ENCODE data around the gene ELANE. TPM values are rescaled to one million over a fixed set of nuclear protein-coding genes. Genes with fewer than 3 reads are reported as not detected.

ELANE gene
- total RNA-seq, 2 donors from 2014 or later = 0.41 TPM; not detected in 1

DNA sequence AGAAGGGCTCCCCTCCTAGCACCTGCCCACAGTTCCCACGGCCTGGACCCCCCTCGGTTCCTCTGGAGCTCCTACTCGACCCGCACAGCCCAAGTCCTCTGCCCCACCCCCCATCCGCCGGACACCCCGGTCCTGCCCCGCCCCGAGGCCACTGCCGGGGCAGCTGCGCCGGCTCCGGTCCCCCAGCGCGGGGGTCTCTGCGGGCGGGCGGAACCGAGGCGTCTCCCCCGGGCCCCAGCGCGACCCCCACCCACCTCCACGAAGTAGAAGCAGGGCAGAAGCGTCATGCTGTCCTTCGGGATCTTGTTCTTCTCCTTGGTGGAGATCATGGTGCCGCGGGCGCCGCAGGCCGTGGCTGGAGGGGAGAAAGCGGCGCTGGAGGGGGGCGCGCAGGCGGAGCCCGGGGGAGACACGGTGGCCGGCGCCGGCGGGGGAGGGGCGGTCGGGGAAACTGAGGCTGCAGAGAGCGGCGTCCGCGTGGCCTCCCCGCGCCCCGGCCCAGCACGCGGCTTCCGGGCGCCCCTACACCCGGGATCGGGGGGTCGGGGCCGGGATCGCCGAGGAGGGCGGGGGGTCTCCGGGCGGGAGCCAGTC lies 30.8 kb upstream of the ELANE start:
- TF ChIP-seq, protein P1, sequence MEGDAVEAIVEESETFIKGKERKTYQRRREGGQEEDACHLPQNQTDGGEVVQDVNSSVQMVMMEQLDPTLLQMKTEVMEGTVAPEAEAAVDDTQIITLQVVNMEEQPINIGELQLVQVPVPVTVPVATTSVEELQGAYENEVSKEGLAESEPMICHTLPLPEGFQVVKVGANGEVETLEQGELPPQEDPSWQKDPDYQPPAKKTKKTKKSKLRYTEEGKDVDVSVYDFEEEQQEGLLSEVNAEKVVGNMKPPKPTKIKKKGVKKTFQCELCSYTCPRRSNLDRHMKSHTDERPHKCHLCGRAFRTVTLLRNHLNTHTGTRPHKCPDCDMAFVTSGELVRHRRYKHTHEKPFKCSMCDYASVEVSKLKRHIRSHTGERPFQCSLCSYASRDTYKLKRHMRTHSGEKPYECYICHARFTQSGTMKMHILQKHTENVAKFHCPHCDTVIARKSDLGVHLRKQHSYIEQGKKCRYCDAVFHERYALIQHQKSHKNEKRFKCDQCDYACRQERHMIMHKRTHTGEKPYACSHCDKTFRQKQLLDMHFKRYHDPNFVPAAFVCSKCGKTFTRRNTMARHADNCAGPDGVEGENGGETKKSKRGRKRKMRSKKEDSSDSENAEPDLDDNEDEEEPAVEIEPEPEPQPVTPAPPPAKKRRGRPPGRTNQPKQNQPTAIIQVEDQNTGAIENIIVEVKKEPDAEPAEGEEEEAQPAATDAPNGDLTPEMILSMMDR (IDR thresholded peaks at IDR 0.05) = no peak
- H3K36me3 ChIP-seq = no peaks in the 10 kb centered on the region
- DNase-seq (ENCODE audit: low spot score) (no peak), ATAC-seq (ENCODE audit: insufficient number of reproducible peaks, low FRiP score, low read depth) (no peak)
- peaks cover 6 to 8% of the 10 kb centered on the region in 2 donors for H3K4me1 ChIP-seq (ENCODE audit: control insufficient read depth in 1 of 2, low read depth in 2 of 2)
- peak overlapping the region; percentile 53 for H3K4me3 ChIP-seq
- peaks cover 12% of the 10 kb centered on the region for H3K27me3 ChIP-seq (replicated peaks; ENCODE audit: insufficient read depth)
- no peaks in the 10 kb centered on the region for H3K9me3 ChIP-seq
- no peak overlapping the region for H3K27ac ChIP-seq

DNA sequence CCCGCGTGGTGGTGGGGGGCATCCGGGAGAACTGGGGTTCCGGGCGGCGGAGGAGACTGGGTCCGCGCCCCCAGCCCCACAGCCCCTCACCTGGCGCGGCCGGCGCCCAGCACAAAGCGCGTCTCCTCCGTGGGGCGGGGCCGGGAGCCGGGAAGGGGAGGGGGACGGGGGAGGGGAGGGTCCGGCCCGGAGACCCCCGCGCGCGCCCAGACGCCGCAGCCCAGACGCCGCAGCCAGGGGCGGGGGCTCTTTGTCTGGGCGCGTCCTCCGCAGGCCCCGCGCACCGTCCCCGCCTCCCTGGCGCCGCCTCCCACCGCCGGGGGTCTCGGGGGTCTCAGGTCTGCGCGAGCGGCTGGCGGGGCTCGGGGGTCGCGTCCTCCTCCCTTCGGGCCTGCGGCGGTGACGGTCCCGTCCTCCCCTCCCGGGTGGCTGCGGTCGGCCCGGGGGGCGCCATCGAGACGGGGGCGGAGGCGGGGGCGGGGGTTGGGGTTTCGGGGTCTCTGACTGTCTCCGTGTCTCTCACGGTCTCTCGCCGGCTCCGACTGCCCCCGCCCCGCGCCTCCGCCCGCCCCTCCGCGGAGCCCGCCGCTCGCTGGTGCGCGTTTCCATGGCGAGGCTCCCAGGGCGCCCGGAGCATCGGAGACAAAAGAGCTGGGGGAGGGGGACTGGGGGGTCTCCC lies 30.1 kb upstream of the ELANE start, which contains the start of gene PLPPR3:
PLPPR3 (minus strand) TSS at position 131 of the 679 bp plus-strand sequence. CDS start 396 bp downstream, outside the sequence.
- Histone ChIP-seq H3K36me3 (no peaks in the 10 kb centered on the region), H3K4me3 (peak within 1 kb of the TSS; percentile 53), H3K4me1 (ENCODE audit: control insufficient read depth in 1 of 2, low read depth in 2 of 2) (peaks cover 6 to 8% of the 10 kb centered on the region in 2 donors), H3K27ac (no peak within 1 kb of the TSS), H3K27me3 (replicated peaks; ENCODE audit: insufficient read depth) (peaks cover 12% of the 10 kb centered on the region), H3K9me3 (no peaks in the 10 kb centered on the region)
- no peak for DNase-seq (ENCODE audit: low spot score)
- TF ChIP-seq, protein P1 (IDR thresholded peaks at IDR 0.05) = no peak
- no peak for ATAC-seq (ENCODE audit: insufficient number of reproducible peaks, low FRiP score, low read depth)

DNA sequence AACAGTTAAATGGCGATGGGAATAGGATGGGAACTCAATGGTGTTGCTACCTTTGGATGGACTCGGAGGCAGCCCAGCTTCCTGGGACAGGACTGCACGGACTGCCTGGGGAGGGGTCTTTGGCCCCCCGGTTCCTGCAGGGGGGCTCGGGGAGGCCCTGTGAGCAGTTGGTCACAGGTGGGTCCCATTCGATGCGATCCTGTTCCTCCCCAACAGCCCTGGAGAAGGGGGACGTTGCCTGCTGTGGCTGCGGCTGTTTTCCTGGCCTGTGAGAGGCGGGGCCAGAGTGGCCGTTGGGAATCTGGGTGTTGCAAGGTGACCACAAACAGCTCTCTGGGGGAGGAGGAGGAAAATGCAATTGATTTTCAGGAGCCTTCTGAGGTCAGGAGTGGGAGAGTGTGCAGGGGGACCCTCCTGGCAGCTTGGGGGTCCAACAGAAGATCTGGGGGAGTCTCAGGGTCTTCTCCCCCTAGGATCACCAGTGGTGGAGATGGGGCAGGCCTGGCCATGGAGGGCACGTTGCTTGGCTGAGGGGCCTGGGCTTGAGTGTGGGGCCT lies 28.5 kb upstream of the ELANE start:
- TF ChIP-seq, protein P1 (IDR thresholded peaks at IDR 0.05) = no peak
- Histone ChIP-seq H3K27me3 (replicated peaks; ENCODE audit: insufficient read depth) (peaks cover 12% of the 10 kb centered on the region), H3K4me1 (ENCODE audit: control insufficient read depth in 1 of 2, low read depth in 2 of 2) (peaks cover 6 to 8% of the 10 kb centered on the region in 2 donors), H3K27ac (no peak overlapping the region), H3K4me3 (no peak overlapping the region), H3K36me3 (no peaks in the 10 kb centered on the region), H3K9me3 (no peaks in the 10 kb centered on the region)
- DNase-seq (ENCODE audit: low spot score) (no peak), ATAC-seq (ENCODE audit: insufficient number of reproducible peaks, low FRiP score, low read depth) (no peak)

DNA sequence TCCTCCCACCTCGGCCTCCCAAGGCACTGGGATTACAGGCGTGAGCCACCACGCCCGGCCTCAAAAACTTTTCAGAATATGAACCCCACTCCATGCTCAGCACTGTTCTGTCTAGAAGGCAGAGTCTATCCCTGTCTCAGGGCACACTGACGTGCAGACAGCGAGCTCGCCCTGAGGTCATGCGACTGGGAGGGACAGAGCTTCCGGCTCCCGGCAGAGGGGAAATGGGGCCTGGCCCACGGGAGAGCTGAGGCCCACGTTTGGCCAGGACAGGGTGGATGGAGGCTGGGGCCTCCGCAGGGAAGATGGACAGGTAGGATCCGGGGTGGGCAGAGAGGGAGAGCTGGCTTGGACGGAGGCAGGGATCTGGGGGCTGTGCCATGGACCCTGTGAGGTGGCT lies 27.2 kb upstream of the ELANE start:
- no peak for DNase-seq (ENCODE audit: low spot score)
- peaks cover 12% of the 10 kb centered on the region for H3K27me3 ChIP-seq (replicated peaks; ENCODE audit: insufficient read depth)
- TF ChIP-seq, protein P1 (IDR thresholded peaks at IDR 0.05) = no peak
- no peaks in the 10 kb centered on the region for H3K36me3 ChIP-seq
- H3K27ac ChIP-seq = no peak overlapping the region
- ATAC-seq (ENCODE audit: insufficient number of reproducible peaks, low FRiP score, low read depth) = no peak
- H3K4me1 ChIP-seq (ENCODE audit: control insufficient read depth in 1 of 2, low read depth in 2 of 2) = peaks cover 6 to 8% of the 10 kb centered on the region in 2 donors
- H3K4me3 ChIP-seq = no peak overlapping the region
- no peaks in the 10 kb centered on the region for H3K9me3 ChIP-seq

DNA sequence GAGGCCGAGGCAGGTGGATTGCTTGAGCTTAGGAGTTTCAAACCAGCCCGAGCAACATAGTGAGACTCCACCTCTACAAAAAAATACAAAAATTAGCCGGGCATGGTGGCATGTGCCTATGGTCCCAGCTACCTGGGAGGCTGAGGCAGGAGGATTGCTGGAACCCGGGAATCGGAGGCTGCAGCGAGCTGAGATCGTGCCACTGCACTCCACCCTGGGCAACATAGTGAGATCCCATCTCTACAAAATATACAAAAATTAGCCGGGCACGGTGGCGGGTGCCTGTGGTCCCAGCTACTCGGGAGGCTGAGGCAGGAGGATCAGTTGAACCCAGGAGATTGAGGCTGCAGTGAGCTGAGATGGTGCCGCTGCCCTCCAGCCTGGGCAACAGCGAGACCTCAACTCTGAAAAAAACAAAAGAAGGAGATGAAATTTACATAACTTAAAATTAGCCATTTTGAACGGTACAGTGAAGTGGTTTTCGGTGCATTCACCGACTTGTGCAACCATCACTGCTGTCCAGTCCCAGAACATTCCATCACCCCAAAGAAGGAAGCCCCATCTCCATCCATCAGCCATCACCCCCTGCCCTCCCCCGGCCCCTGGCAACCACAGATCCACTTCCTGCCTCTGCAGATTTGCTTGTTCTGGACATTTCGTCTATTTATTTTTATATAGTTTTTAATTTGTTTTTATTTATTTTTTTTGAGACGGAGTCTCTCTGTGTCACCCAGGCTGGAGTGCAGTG lies 26.0 kb upstream of the ELANE start:
- Histone ChIP-seq H3K27ac (no peak overlapping the region), H3K27me3 (replicated peaks; ENCODE audit: insufficient read depth) (peaks cover 12% of the 10 kb centered on the region), H3K36me3 (no peaks in the 10 kb centered on the region), H3K4me1 (ENCODE audit: control insufficient read depth in 1 of 2, low read depth in 2 of 2) (peaks cover 6 to 8% of the 10 kb centered on the region in 2 donors), H3K9me3 (no peaks in the 10 kb centered on the region), H3K4me3 (no peak overlapping the region)
- DNase-seq (ENCODE audit: low spot score) (no peak), ATAC-seq (ENCODE audit: insufficient number of reproducible peaks, low FRiP score, low read depth) (no peak)
- TF ChIP-seq, protein P1 (IDR thresholded peaks at IDR 0.05) = no peak

Measured in thoracic aorta (tissue), 2 donors.